GM18909 (cell line): ENCODE data around the gene CLEC7A.

ENCODE experiments used
- ATAC-seq: cut with Tn5 transposase; IDR thresholded peaks from one replicate; pipeline ENCODE4 v1.9.1; 2021; ENCODE audit warnings: mild to moderate bottlenecking; ENCODE audit not compliant: unreplicated experiment, poor library complexity

The CLEC7A gene

DNA sequence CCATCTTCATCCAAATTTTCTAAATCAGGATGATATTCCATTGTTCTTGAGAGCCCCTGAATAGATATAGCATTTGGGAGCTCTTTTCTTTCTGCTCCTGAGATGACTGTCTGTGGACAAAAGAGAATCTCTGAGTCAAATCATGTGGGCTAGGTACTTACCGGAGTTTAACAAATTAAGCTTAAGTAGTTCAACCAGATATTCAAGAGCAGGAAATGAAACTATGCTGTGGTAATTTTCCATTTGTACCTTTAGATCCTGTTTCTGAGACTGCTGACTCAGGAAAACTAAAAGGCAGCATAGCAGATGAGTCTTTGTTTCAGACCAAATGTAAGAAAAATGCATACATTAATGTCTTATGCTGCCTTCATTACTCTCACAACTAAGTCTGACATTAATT lies at the start of gene CLEC7A:
Gene CLEC7A, minus strand, starts transcription at position 158 of the 400 bp plus-strand sequence. Its CDS starts 117 bp downstream, at position 41.
- ATAC-seq: peak; percentile 86

DNA sequence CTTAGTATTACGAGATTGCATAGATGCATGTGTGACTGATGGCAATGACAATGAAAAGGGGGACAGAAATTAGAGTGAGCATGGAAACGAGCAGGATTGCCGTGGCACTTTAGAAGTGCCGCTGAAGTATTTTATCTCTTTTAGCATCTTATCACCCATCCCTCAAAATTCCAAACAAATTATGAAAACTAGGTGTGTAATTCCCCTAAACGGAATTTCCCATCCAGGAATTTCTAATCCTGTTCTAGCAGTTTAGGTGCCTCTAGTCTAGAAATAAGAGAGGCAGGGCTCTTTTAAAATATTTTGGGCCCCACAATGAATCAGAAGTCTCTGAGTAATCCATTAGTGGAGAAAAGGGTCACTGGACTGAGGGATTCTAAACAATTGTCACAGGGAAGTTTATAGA lies 49.8 kb upstream of the CLEC7A start:
- ATAC-seq: no peak

DNA sequence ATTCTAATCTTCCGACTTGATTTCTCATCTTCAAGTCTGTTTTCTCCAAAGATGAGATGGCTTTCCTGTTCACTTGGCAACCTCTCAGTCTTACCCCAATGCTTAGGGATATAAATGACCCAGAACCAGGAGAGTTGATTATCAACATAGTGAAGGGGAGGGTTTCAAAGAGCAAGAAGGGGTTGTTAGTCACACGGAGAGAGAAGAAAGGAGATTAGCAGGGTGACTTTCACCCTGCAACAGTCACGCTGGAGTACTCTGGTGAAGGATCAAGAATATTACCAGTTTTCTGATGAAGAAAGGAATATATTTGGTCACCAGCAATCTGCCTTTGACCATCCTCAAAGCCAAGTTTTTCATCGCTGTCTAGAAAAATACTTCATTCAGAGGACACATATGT lies 48.8 kb upstream of the CLEC7A start, which contains the start of gene TMEM52B:
Gene TMEM52B, plus strand, starts transcription at position 212 of the 400 bp plus-strand sequence. CDS start 543 bp downstream, outside the sequence.
- ATAC-seq: no peak

DNA sequence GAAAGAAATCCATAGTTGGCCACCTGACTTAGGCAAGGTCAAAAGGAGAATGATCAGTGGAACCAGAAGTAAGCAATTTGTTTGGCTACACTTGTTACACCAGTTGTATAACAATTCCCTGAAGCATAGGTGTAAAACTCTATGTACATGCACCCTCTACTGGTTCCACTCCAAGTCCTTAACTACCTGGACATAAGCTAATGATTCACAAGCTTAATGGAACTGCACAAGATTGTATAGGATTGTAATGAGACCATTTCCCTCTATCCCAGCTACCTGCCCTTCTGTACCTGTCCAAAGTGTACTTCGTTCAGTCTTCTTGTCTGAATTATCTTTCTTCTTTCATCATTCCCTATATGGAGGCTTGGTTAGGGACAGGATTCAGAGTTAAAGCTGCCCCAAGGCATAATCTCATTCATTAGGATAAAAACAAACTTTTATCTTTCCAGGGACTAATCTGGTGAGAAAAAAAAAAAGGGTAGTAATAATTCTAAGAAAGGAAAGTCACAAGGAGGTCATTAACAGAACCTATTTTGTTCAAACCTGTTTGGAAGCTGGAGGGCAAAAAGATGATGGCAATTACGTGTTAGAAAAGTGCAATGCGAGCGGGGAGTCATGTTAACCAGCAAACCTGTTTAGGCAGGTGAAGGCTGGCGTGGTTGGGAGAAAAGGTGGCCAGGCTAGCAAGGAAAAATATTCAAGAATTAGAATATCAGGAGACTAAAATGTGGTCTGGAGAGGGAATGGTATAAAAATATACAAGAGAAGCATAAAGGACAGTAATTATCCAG lies 46.0 kb upstream of the CLEC7A start:
- ATAC-seq: no peak

DNA sequence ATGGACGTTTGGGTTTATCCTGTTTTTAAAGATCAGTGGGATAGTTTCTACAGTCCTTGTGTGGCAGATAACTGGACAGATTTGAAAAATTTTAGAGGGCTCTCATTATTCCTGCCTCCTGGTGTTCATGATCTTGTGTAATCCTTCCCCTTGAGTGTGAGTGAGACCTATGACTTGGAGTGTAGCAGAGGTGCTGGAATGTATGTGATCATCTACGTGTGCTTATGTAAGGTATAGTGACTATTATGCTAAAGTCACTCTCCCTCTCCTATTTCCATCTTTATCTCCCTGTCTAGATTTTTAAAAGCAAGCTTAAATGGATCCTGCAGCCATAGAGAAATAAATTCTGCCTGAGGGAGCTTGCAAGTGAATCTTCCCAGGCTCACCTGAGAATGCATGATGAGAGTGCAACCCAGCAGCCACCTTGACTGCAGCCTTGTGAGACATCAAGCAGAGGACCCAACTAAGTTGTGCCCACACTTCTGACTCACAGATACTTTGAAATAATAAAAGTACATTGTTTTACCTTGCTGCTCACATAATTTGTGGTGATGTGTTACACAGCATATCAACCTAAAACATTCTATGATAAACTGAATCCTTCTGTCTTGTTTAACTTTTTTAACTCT lies 45.1 kb upstream of the CLEC7A start:
- no peak for ATAC-seq

GRCh38 chr12:10171973-10172728 lies 42.2 kb upstream of the CLEC7A start, which contains the start of gene OLR1:
TSS of gene OLR1 (minus strand) at chr12:10172132. CDS start at chr12:10172077, 55 bp downstream.
- no peak for ATAC-seq

- ATAC-seq: no peak
These were observed 40.2 kb upstream of the CLEC7A start for GRCh38 chr12:10170216-10170615.

DNA sequence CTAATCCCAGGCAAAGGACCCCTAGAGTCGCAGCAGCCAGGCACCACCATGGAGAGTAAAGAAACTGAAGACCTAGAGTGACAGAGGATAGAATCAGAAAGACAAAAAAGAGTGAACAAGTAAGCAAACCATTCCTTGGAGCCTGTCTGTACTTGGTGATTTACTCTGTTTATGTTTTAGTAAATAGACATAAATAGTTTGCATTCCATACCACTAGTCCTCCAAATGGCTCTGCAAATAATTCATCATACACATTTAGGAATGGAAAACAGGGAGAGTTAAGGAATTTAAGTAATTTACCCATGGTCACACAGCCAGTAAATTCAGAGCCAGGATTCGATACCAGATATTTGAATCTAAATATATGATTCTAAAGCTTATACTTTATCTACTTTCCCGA lies 39.1 kb upstream of the CLEC7A start:
- no peak for ATAC-seq

GRCh38 chr12:10167599-10167998 lies 37.6 kb upstream of the CLEC7A start:
- no peak for ATAC-seq

GRCh38 chr12:10165421-10165820 lies 35.4 kb upstream of the CLEC7A start:
- no peak for ATAC-seq

DNA sequence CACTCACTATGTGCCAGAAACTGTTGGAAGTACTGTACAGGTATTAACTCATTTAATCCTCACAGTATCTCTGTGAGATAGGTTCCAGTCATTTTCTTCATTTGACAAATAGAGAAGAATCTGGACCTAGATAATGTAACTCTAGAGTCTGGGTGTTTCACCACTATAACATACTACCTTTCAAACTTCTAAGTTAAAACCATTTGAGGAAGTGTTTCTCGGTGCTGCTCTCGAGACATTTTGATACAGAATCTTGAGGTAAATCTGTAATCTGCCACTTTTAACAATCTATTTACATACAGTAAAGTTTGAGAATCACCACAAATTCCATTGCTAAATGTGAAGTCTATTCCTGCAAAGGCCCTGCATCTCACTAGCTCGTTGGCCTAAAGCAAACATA lies 33.1 kb upstream of the CLEC7A start:
- ATAC-seq: no peak

DNA sequence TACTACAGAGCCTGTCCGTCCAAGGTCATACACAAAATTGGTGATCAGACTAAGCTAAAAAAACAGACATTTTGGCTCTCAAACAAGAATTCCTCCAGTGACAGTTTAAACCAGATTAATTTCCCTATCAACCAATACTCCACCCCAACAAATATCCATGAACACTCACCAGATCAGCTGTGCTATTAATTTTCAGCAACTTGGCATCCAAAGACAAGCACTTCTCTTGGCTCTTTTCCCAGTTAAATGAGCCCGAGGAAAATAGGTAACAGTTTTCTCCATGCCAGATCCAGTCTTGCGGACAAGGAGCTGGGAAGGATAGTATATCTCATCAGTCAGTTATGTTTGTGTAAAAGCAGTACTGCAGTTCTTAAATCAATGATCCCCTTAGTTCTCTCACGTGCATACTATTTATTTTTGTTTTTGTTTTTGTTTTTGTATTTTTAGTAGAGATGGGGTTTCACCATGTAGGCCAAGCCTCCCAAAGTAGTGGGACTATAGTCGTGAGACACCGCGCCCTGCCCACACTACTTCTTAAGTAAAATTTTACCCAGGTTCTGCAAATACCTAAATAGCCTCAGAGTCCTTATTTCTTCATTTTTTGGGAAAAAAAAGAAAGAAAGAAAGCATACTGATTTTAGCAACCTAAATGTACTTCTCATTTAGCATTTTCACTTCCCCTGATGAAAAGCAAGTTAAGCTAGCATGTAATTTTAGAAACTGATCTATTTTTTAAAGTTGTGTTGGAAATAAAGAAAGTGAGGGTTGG lies 30.8 kb upstream of the CLEC7A start:
- no peak for ATAC-seq

DNA sequence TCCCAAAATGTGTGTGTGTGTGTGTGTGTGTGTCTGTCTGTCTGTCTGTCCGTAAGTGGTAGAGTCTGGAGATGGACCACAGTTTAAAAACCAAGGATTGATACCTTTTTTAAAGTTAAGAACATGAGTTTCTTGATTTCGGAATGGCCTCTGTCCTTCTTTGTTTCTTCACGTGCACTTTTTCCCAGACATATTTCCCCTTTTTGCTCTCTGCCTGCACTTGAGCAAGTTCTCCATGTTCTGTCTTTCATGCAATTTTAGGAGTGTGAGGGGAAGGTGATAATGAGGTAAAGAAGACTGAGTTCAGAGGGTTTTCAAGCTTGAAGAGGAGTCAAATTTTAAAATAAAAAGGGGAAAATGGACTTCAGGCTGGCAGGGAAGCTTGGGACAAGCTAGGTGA lies 29.3 kb upstream of the CLEC7A start:
- no peak for ATAC-seq

DNA sequence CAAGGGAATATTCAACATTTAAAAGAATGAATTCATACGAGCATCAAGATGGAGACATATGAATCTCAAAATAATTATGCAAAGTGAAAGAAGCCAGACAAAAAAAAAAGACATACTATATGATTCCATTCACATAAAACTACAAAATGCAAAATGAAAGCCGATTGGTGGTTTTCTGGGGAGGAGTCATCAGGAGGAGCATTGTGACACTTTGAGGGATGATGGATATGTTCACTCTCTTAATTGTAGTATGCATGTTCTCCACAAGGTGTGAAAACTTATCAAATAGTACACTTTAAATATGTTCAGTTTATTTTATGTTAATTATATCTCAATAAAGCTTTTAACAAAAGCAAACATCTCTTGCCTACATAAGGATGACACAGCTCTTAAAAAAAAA lies 28.4 kb upstream of the CLEC7A start:
- ATAC-seq: no peak

- no peak for ATAC-seq
These were observed 26.0 kb upstream of the CLEC7A start for GRCh38 chr12:10155966-10156365.

DNA sequence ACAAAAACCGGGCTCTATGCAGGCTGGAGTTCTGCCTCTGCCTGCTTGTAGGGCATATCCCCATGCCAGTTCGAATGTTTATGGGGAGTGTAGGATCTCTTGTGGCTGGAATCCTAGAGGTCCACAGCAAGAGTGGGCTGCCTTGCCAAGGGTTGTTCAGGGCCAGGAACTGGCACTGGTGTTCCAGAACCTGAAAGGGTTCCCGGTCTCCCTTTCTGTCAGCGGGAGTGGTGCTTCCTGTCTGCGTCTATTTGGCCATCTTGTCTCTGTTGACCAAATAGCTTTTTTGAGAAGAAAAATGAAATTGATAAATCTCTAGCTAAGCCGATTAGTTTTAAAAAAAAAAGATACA lies 24.1 kb upstream of the CLEC7A start:
- ATAC-seq: no peak

GRCh38 chr12:10153271-10154144 lies 23.5 kb upstream of the CLEC7A start:
- peak; percentile 57 for ATAC-seq

- ATAC-seq: no peak
These were observed 21.6 kb upstream of the CLEC7A start for GRCh38 chr12:10151621-10152020.

GRCh38 chr12:10147714-10148403 lies 17.9 kb upstream of the CLEC7A start:
- ATAC-seq: peak; percentile 75
